Measurements from ENCODE around the gene TAAR2. TPM values are rescaled to one million over a fixed set of nuclear protein-coding genes. Genes with fewer than 3 reads are reported as not detected.
"Not testable (repeated sequence)": the region's sequence is repeated elsewhere in the genome, so short reads cannot be mapped to it uniquely, and the experiment has no call there.

TAAR2 gene
- total RNA-seq, 2 donors from 2014 or later = not detected

DNA sequence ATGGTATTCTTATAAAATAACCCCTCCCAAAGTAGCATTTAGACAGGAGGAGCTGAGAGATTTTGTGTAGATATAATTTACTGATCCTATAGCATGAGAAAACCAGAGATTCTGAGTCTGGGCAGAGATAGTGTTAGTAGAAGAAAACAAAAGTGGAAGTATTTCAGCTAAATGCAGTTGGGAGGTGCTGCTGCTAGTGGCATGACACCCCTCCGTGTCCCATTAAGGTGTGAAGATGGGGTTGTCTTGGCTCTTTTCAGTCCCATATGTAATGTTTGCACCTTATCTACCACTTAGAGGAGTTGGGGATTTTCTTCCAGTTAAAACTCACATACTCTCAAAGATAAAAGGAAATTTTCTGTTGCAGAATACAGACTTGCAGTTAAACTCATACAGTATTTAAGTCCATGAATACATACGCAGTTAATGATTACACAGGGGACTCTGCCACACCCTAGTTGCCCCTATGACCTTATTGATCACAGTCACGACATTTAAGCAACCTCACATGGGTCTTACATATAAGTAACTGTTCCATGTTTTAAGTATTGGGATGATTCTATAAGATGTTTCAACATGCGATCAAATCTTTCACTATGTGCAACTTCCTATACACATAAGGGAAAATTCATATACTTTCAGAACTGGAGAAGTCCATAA is 11.5 kb downstream of the TAAR2 start:
- Histone ChIP-seq H3K4me1 (no peaks in the 10 kb centered on the region), H3K36me3 (no peaks in the 10 kb centered on the region), H3K4me3 (no peak overlapping the region), H3K27me3 (no peaks in the 10 kb centered on the region), H3K9ac (ENCODE audit: low read depth in 2 of 2, low read length in 2 of 2) (no peak overlapping the region), H3K27ac (no peak overlapping the region), H3K9me3 (no peaks in the 10 kb centered on the region)
- no peak for DNase-seq
- intact Hi-C loops (cut with DNase I) = no loop called here
- TF ChIP-seq, protein P1, sequence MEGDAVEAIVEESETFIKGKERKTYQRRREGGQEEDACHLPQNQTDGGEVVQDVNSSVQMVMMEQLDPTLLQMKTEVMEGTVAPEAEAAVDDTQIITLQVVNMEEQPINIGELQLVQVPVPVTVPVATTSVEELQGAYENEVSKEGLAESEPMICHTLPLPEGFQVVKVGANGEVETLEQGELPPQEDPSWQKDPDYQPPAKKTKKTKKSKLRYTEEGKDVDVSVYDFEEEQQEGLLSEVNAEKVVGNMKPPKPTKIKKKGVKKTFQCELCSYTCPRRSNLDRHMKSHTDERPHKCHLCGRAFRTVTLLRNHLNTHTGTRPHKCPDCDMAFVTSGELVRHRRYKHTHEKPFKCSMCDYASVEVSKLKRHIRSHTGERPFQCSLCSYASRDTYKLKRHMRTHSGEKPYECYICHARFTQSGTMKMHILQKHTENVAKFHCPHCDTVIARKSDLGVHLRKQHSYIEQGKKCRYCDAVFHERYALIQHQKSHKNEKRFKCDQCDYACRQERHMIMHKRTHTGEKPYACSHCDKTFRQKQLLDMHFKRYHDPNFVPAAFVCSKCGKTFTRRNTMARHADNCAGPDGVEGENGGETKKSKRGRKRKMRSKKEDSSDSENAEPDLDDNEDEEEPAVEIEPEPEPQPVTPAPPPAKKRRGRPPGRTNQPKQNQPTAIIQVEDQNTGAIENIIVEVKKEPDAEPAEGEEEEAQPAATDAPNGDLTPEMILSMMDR (IDR thresholded peaks at IDR 0.05) = no peak

DNA sequence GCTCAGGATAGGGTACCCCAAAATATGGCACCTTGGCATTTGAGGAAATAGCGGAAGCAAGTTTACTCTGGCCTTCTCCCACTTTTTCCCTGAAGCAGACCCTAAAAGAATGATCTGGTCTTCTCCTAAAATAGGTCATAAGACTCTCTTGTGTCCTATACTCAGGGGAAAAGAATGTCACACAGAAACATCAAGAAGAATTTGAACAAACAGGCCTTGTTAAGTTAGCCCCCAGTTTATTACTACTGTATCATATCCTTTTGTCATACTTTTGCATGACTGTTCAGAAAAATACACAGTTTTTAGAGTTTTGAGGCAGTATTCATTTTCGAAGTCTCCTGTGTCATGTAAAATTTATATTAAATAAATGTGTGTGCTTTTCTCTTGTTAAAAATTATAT is 12.5 kb downstream of the TAAR2 start:
- DNase-seq = no peak
- no peak overlapping the region for H3K9ac ChIP-seq (ENCODE audit: low read depth in 2 of 2, low read length in 2 of 2)
- H3K27me3 ChIP-seq = no peaks in the 10 kb centered on the region
- intact Hi-C loops (cut with DNase I) = no loop called here
- H3K4me1 ChIP-seq = no peaks in the 10 kb centered on the region
- no peaks in the 10 kb centered on the region for H3K9me3 ChIP-seq
- no peak overlapping the region for H3K27ac ChIP-seq
- TF ChIP-seq, protein P1 (IDR thresholded peaks at IDR 0.05) = no peak
- H3K36me3 ChIP-seq = no peaks in the 10 kb centered on the region
- no peak overlapping the region for H3K4me3 ChIP-seq

DNA sequence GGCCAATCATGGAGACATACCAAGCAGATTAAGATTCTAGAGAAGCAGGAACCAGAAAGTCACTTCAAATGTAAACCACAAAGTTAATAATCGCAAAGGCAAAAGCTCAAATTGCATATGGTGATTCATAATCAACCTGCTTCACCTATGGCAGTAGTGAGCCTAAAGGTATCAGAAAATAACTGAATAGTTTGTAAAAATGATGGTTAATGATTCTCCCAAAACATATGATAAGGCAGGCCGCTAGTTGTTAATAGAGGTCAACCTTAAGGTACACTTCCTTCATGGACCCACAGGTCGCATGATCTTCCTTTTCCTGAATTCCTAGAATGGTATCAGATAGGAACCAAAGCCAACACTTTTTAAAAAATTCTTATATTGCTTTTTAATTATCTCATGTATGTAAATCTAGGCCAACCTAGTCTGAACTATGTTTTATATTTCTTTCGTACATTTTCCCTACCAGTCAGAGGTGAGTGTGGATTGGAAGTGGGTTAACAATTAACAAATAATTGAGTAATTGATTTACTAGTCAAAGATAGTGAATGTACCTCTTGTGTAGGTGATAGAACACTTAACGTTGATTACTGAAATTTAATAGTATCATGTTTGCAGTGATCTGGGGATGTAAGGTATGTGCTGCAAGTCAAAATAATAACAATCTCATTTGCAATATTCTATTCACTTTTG is 16.4 kb downstream of the TAAR2 start:
- no peak overlapping the region for H3K27ac ChIP-seq
- H3K4me1 ChIP-seq = no peaks in the 10 kb centered on the region
- no peak overlapping the region for H3K9ac ChIP-seq (ENCODE audit: low read depth in 2 of 2, low read length in 2 of 2)
- TF ChIP-seq, protein P1 (IDR thresholded peaks at IDR 0.05) = no peak
- intact Hi-C loops (cut with DNase I) = no loop called here
- H3K27me3 ChIP-seq = no peaks in the 10 kb centered on the region
- DNase-seq = no peak
- H3K36me3 ChIP-seq = no peaks in the 10 kb centered on the region
- no peaks in the 10 kb centered on the region for H3K9me3 ChIP-seq
- no peak overlapping the region for H3K4me3 ChIP-seq

DNA sequence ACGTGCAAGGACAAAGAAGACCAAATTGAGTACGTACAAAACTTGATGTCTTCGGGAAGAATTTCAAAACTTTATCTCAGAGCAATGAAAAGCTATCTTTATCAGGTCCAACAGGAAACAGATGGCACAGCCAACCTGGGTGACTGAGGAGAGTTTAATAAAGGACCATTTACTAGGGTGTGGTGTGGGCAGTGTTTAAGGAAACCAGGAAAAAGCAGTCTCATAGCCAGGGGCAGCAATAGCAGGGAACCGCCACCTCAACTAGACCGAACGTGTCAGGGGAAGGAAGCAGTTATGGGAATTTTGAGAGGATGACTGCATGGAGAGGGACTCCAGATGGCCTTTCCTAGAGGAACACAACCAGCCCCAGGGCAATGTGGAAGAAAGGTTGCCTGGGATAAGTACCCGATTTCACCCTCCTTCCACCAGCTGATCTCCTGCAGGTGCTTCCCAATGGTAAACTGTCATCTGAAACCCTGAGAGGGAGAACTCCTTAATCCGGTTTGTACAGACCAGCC is 19.4 kb downstream of the TAAR2 start:
- H3K9me3 ChIP-seq = no peaks in the 10 kb centered on the region
- no peaks in the 10 kb centered on the region for H3K27me3 ChIP-seq
- intact Hi-C loops (cut with DNase I) = no loop called here
- H3K4me1 ChIP-seq = no peaks in the 10 kb centered on the region
- no peak for DNase-seq
- no peaks in the 10 kb centered on the region for H3K36me3 ChIP-seq
- TF ChIP-seq, protein P1 (IDR thresholded peaks at IDR 0.05) = no peak
- no peak overlapping the region for H3K4me3 ChIP-seq
- no peak overlapping the region for H3K9ac ChIP-seq (ENCODE audit: low read depth in 2 of 2, low read length in 2 of 2)
- H3K27ac ChIP-seq = no peak overlapping the region

DNA sequence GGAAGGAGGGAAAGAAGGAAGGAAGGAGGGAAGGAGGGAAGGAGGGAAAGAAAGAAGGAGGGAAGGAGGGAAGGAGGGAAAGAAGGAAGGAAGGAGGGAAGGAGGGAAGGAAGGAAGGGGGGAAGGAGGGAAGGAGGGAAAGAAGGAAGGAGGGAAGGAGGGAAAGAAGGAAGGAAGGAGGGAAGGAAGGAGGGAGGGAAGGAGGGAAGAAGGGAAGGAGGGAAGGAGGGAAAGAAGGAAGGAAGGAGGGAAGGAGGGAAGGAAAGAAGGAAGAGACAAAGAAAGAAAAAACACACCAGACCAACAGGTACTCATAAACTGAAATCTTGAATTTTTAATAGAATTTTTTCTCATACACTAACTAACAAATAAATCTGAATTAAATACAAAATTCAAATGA is 23.2 kb downstream of the TAAR2 start:
- H3K36me3 ChIP-seq; H3K4me3 ChIP-seq; H3K27me3 ChIP-seq; intact Hi-C loops (cut with DNase I); H3K4me1 ChIP-seq; H3K9ac ChIP-seq (ENCODE audit: low read depth in 2 of 2, low read length in 2 of 2); H3K27ac ChIP-seq; H3K9me3 ChIP-seq; DNase-seq: not testable (repeated sequence)

DNA sequence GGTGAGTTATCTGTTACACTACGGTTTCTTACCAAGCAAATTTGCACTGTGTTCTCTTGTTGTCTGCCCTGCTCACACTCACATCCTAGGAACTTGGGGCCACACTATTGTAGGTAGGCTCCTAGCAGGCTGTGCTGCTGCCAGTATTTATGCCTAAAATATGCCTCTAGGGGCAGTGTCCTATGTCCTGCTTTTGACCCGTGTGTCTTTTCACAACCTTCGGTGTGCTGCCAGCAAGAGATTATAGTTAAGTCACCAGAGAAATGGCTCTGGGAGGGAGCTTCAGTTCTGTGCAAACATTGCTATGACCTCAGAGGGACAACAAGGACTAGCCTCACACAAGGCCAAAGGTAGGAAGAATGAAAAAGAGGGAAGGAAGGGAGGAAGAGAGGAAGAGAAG is 25.6 kb downstream of the TAAR2 start:
- H3K27me3 ChIP-seq = no peaks in the 10 kb centered on the region
- no peak for DNase-seq

More for the DNA sequence above, 25.6 kb downstream of the TAAR2 start:
- intact Hi-C loops (cut with DNase I) = no loop called here
- Histone ChIP-seq H3K9ac (ENCODE audit: low read depth in 2 of 2, low read length in 2 of 2) (no peak overlapping the region), H3K4me3 (no peak overlapping the region), H3K36me3 (no peaks in the 10 kb centered on the region), H3K9me3 (no peaks in the 10 kb centered on the region), H3K4me1 (no peaks in the 10 kb centered on the region), H3K27ac (no peak overlapping the region)
- TF ChIP-seq, protein P1 (IDR thresholded peaks at IDR 0.05) = no peak

Data from colonic mucosa (tissue), 4 donors.